GM23338 (cell line): ENCODE data around the gene NRN1. TPM values are rescaled to one million over a fixed set of nuclear protein-coding genes. Genes with fewer than 3 reads are reported as not detected.

Experiments
- ATAC-seq: fragments of 200-7000 bp; cut with Tn5 transposase; 3 replicates; pipeline ENCODE4 v1.9.1; 2020
- DNase-seq: peaks from one replicate; pipeline ENCODE4 v3.0.0-alpha.2; 2015; ENCODE audit warnings: low spot score
- H2AFZ ChIP-seq: fragments of 200-600 bp; sonication (generic); 2 replicates; pipeline ENCODE4 v1.8.0; 2016; ENCODE audit warnings: antibody characterized with exemption, mild to moderate bottlenecking, moderate library complexity
- H3F3A ChIP-seq: fragments of 200-600 bp; sonication (generic); replicated peaks from 2 replicates; pipeline ENCODE4 v1.8.0; 2017; ENCODE audit warnings: antibody characterized with exemption, mixed run types, low read depth
- H3K27ac ChIP-seq: fragments of 200-600 bp; sonication (generic); 2 replicates; pipeline ENCODE4 v1.6.1; 2016; ENCODE audit warnings: low read depth
- H3K27me3 ChIP-seq: fragments of 200-600 bp; sonication (generic); 2 replicates; pipeline ENCODE4 v1.8.0; 2016; ENCODE audit warnings: mild to moderate bottlenecking, mixed run types, moderate library complexity; ENCODE audit not compliant: insufficient read depth
- H3K36me3 ChIP-seq: fragments of 200-600 bp; sonication (generic); 2 replicates; pipeline ENCODE4 v1.8.0; 2016; ENCODE audit warnings: mild to moderate bottlenecking; ENCODE audit not compliant: insufficient read depth
- H3K4me1 ChIP-seq: fragments of 200-600 bp; sonication (generic); 2 replicates; pipeline ENCODE4 v1.8.0; 2016; ENCODE audit warnings: mild to moderate bottlenecking, moderate library complexity; ENCODE audit not compliant: insufficient read depth
- H3K4me2 ChIP-seq: fragments of 200-600 bp; sonication (generic); 2 replicates; pipeline ENCODE4 v1.7.1; 2017; ENCODE audit warnings: mixed run types
- H3K4me3 ChIP-seq: fragments of 200-600 bp; sonication (generic); 2 replicates; pipeline ENCODE4 v1.6.1; 2016; ENCODE audit warnings: mixed run types
- H3K79me2 ChIP-seq: fragments of 200-600 bp; sonication (generic); replicated peaks from 2 replicates; pipeline ENCODE4 v1.8.0; 2017; ENCODE audit warnings: mild to moderate bottlenecking; ENCODE audit not compliant: insufficient read depth
- H3K9me2 ChIP-seq: fragments of 200-600 bp; sonication (generic); 2 replicates; pipeline ENCODE4 v1.8.0; 2017; ENCODE audit not compliant: insufficient read depth
- H4K20me1 ChIP-seq: fragments of 200-600 bp; sonication (generic); replicated peaks from 2 replicates; pipeline ENCODE4 v1.8.0; 2017; ENCODE audit warnings: mild to moderate bottlenecking; ENCODE audit not compliant: insufficient read depth
- H3K27ac Mint-ChIP-seq: 2 replicates; pipeline ENCODE4 v1.8.0; 2020; ENCODE audit warnings: inconsistent platforms, mild to moderate bottlenecking, moderate library complexity, mixed read lengths
- H3K27me3 Mint-ChIP-seq: 3 replicates; pipeline ENCODE4 v1.8.0; 2022; ENCODE audit warnings: low read depth, mild to moderate bottlenecking, moderate library complexity, mixed read lengths, inconsistent platforms; ENCODE audit not compliant: insufficient read depth, poor library complexity
- H3K36me3 Mint-ChIP-seq: 3 replicates; pipeline ENCODE4 v1.8.0; 2021; ENCODE audit warnings: low read depth, mild to moderate bottlenecking, inconsistent platforms, moderate library complexity, mixed read lengths
- H3K4me1 Mint-ChIP-seq: 3 replicates; pipeline ENCODE4 v1.8.0; 2020; ENCODE audit warnings: mild to moderate bottlenecking, inconsistent platforms, mixed read lengths
- H3K4me3 Mint-ChIP-seq: 3 replicates; pipeline ENCODE4 v1.8.0; 2021; ENCODE audit warnings: moderate library complexity, mild to moderate bottlenecking, inconsistent platforms, mixed read lengths
- H3K9me3 Mint-ChIP-seq: 3 replicates; pipeline ENCODE4 v1.8.0; 2020; ENCODE audit warnings: moderate library complexity, mild to moderate bottlenecking, inconsistent platforms, mixed read lengths
- CTCF ChIP-seq, 2 experiments: fragments of 200-600 bp in 1 of 2; sonication (generic) in 1 of 2; conservative IDR thresholded peaks; 2 replicates each; pipeline versions ENCODE4 v1.5.1 to v1.6.1; 2016 to 2017; ENCODE audit warnings: antibody characterized with exemption in 2 of 2, low read depth in 2 of 2, mild to moderate bottlenecking in 2 of 2, moderate library complexity in 1 of 2
- EZH2 ChIP-seq: fragments of 200-600 bp; sonication (generic); IDR thresholded peaks from one replicate; pipeline ENCODE4 v1.8.0; 2017; ENCODE audit warnings: antibody characterized with exemption, mild to moderate bottlenecking, low read depth; ENCODE audit not compliant: unreplicated experiment
- JUNB ChIP-seq: IDR thresholded peaks from one replicate; pipeline ENCODE4 v1.6.1; 2016; ENCODE audit warnings: antibody characterized with exemption; ENCODE audit not compliant: unreplicated experiment
- NANOG ChIP-seq: IDR thresholded peaks from 2 replicates; pipeline ENCODE4 v1.6.1; 2016; ENCODE audit warnings: antibody characterized with exemption, borderline replicate concordance
- POLR2AphosphoS5 ChIP-seq: IDR thresholded peaks from 2 replicates; pipeline ENCODE4 v1.6.1; 2016; ENCODE audit warnings: antibody characterized with exemption, low read depth
- REST ChIP-seq: IDR thresholded peaks from one replicate; pipeline ENCODE4 v1.6.1; 2018; ENCODE audit warnings: antibody characterized with exemption; ENCODE audit not compliant: unreplicated experiment
- STAT1 ChIP-seq: IDR thresholded peaks from one replicate; pipeline ENCODE4 v1.6.1; 2016; ENCODE audit warnings: antibody characterized with exemption; ENCODE audit not compliant: unreplicated experiment
- ZNF114 ChIP-seq: fragments of 250-450 bp; sonication (Bioruptor Pico); IDR thresholded peaks from 2 replicates; pipeline ENCODE4 v1.5.0; 2020; ENCODE audit warnings: mild to moderate bottlenecking, moderate library complexity
- ZNF331 ChIP-seq: fragments of 250-450 bp; sonication (Bioruptor Pico); IDR thresholded peaks from 2 replicates; pipeline ENCODE4 v1.5.0; 2020; ENCODE audit warnings: low read depth, mild to moderate bottlenecking, moderate library complexity
- polyA plus RNA-seq: library from polyadenylated mRNA; unstranded; fragments of >200 nt; fragmentation: Nextera tagmentation; extraction: Ambion mirVana; gene quantifications from 2 replicates; pipeline ENCODE4 v1.2.1, GENCODE V29; 2016
- total RNA-seq: library from RNA; depleted of rRNA; stranded (reverse); fragments of >200 nt; shearing (Covaris generic); gene quantifications from 2 replicates; pipeline ENCODE4 v1.2.3, GENCODE V29; 2014
- TF ChIP-seq, protein P1 (sequence below): fragments of 250-450 bp; sonication (Bioruptor Pico); IDR thresholded peaks from 2 replicates; pipeline ENCODE4 v1.5.0; 2020; ENCODE audit warnings: mild to moderate bottlenecking, moderate library complexity

Gene NRN1
- total and polyA plus RNA-seq, 2 experiments from 2014 or later, result 0.71 TPM; not detected in 1

DNA sequence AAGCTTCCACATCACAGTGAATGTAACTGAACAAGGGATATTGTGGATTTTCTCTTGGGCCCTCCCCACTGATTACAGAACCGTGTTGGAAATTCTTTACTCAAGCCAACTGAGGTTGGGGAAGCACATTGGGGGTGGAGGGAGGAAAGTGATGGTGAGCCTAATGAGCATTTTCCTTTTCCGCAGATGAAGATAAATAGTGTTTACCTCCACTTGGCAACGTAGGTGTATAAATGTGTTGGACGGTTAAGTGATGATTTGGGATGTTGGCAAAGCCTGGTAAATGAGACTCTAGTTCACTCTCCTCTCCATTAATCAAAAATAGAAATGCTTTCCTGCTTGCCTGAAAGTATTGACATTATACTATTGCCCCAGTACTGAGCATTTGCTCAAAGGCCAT is 27.1 kb upstream of the NRN1 start (continued):
- TF ChIP-seq CTCF (conservative IDR thresholded peaks at IDR 0.05; ENCODE audit: low read depth in 2 of 2), result no peak
- TF ChIP-seq NANOG, result no peak
- TF ChIP-seq POLR2AphosphoS5, result no peak
- no peak for TF ChIP-seq EZH2
- TF ChIP-seq ZNF114 (CRISPR knock-in tag), result no peak

GRCh38 chr6:6026513-6027205 is 19.9 kb upstream of the NRN1 start:
- no peaks in the 10 kb centered on the region for H3K4me1 Mint-ChIP-seq
- H3K79me2 ChIP-seq, result no peaks in the 10 kb centered on the region
- H3K4me3 Mint-ChIP-seq, result no peak overlapping the region
- no peak for TF ChIP-seq STAT1
- no peak for TF ChIP-seq ZNF114 (CRISPR knock-in tag)
- TF ChIP-seq EZH2, result no peak
- TF ChIP-seq NANOG, result no peak
- TF ChIP-seq REST, result no peak
- TF ChIP-seq ZNF331, result no peak
- TF ChIP-seq CTCF (conservative IDR thresholded peaks at IDR 0.05; ENCODE audit: low read depth in 2 of 2), result no peak
- TF ChIP-seq JUNB, result no peak
- TF ChIP-seq POLR2AphosphoS5, result no peak
- TF ChIP-seq, protein P1, sequence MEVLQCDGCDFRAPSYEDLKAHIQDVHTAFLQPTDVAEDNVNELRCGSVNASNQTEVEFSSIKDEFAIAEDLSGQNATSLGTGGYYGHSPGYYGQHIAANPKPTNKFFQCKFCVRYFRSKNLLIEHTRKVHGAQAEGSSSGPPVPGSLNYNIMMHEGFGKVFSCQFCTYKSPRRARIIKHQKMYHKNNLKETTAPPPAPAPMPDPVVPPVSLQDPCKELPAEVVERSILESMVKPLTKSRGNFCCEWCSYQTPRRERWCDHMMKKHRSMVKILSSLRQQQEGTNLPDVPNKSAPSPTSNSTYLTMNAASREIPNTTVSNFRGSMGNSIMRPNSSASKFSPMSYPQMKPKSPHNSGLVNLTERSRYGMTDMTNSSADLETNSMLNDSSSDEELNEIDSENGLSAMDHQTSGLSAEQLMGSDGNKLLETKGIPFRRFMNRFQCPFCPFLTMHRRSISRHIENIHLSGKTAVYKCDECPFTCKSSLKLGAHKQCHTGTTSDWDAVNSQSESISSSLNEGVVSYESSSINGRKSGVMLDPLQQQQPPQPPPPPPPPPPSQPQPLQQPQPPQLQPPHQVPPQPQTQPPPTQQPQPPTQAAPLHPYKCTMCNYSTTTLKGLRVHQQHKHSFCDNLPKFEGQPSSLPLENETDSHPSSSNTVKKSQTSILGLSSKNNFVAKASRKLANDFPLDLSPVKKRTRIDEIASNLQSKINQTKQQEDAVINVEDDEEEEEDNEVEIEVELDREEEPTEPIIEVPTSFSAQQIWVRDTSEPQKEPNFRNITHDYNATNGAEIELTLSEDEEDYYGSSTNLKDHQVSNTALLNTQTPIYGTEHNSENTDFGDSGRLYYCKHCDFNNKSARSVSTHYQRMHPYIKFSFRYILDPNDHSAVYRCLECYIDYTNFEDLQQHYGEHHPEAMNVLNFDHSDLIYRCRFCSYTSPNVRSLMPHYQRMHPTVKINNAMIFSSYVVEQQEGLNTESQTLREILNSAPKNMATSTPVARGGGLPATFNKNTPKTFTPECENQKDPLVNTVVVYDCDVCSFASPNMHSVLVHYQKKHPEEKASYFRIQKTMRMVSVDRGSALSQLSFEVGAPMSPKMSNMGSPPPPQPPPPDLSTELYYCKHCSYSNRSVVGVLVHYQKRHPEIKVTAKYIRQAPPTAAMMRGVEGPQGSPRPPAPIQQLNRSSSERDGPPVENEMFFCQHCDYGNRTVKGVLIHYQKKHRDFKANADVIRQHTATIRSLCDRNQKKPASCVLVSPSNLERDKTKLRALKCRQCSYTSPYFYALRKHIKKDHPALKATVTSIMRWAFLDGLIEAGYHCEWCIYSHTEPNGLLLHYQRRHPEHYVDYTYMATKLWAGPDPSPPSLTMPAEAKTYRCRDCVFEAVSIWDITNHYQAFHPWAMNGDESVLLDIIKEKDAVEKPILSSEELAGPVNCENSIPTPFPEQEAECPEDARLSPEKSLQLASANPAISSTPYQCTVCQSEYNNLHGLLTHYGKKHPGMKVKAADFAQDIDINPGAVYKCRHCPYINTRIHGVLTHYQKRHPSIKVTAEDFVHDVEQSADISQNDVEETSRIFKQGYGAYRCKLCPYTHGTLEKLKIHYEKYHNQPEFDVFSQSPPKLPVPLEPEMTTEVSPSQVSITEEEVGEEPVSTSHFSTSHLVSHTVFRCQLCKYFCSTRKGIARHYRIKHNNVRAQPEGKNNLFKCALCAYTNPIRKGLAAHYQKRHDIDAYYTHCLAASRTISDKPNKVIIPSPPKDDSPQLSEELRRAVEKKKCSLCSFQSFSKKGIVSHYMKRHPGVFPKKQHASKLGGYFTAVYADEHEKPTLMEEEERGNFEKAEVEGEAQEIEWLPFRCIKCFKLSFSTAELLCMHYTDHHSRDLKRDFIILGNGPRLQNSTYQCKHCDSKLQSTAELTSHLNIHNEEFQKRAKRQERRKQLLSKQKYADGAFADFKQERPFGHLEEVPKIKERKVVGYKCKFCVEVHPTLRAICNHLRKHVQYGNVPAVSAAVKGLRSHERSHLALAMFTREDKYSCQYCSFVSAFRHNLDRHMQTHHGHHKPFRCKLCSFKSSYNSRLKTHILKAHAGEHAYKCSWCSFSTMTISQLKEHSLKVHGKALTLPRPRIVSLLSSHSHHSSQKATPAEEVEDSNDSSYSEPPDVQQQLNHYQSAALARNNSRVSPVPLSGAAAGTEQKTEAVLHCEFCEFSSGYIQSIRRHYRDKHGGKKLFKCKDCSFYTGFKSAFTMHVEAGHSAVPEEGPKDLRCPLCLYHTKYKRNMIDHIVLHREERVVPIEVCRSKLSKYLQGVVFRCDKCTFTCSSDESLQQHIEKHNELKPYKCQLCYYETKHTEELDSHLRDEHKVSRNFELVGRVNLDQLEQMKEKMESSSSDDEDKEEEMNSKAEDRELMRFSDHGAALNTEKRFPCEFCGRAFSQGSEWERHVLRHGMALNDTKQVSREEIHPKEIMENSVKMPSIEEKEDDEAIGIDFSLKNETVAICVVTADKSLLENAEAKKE (CRISPR knock-in tag), result no peak

More at GRCh38 chr6:6026513-6027205, 19.9 kb upstream of the NRN1 start:
- ATAC-seq, result no peak
- Mint-ChIP-seq H3K36me3 (no peaks in the 10 kb centered on the region), H3K27ac (no peak overlapping the region), H3K9me3 (no peaks in the 10 kb centered on the region), H3K27me3 (no peaks in the 10 kb centered on the region)
- H3K4me3 ChIP-seq, result no peak overlapping the region
- no peaks in the 10 kb centered on the region; the same call in 1 of the 2 replicates for H3K4me1 ChIP-seq
- H2AFZ ChIP-seq, result no peak overlapping the region
- no peaks in the 10 kb centered on the region for H3K36me3 ChIP-seq
- peaks cover 3% of the 10 kb centered on the region; the same call in 1 of the 2 replicates for H4K20me1 ChIP-seq
- H3K4me2 ChIP-seq, result no peak overlapping the region
- H3K9me2 ChIP-seq, result no peaks in the 10 kb centered on the region
- H3K27me3 ChIP-seq, result no peaks in the 10 kb centered on the region
- DNase-seq, result no peak
- H3K27ac ChIP-seq, result no peak overlapping the region
- H3F3A ChIP-seq, result no peaks in the 10 kb centered on the region
